HepG2 (cell line): ENCODE measurements around the gene TASOR. TPM values are rescaled to one million over a fixed set of nuclear protein-coding genes. Genes with fewer than 3 reads are reported as not detected.
A peak's percentile ranks its signal among the peaks of the same experiment; 100 is the strongest.

Experiments
- CSRNP1 ChIP-seq: sonication (generic); formaldehyde crosslinking; IDR thresholded peaks from 2 replicates; pipeline ENCODE4 v1.8.1; 2023; ENCODE audit warnings: mild to moderate bottlenecking, missing genetic modification reagents
- E2F1 ChIP-seq: sonication (generic); formaldehyde crosslinking; IDR thresholded peaks from 2 replicates; pipeline ENCODE4 v1.5.0; 2020; ENCODE audit warnings: missing genetic modification reagents
- HDAC6 ChIP-seq: fragments of 200-600 bp; sonication (generic); IDR thresholded peaks from 2 replicates; pipeline ENCODE4 v1.7.0; 2017; ENCODE audit warnings: mild to moderate bottlenecking, antibody characterized with exemption, low read length, low read depth
- HNRNPUL1 ChIP-seq: fragments of 200-400 bp; formaldehyde crosslinking; IDR thresholded peaks from 2 replicates; pipeline ENCODE4 v1.6.1; 2017; ENCODE audit warnings: low read depth, mild to moderate bottlenecking, low read length, moderate library complexity
- HOXA9 ChIP-seq: sonication (generic); formaldehyde crosslinking; IDR thresholded peaks from 2 replicates; pipeline ENCODE4 v1.8.1; 2022; ENCODE audit warnings: missing genetic modification reagents, mild to moderate bottlenecking, moderate library complexity, borderline replicate concordance
- KAT8 ChIP-seq: IDR thresholded peaks from 2 replicates; pipeline ENCODE4 v1.6.1; 2016; ENCODE audit warnings: missing genetic modification reagents, missing compliant biosample characterization
- MAFF ChIP-seq: IDR thresholded peaks from 2 replicates; pipeline ENCODE4 v1.6.1; 2011; ENCODE audit warnings: low read depth, low read length, improper control_type of control experiment
- MED13 ChIP-seq: sonication (generic); formaldehyde crosslinking; IDR thresholded peaks from 2 replicates; pipeline ENCODE4 v1.5.0; 2020; ENCODE audit warnings: missing genetic modification reagents
- MXD1 ChIP-seq: sonication (generic); formaldehyde crosslinking; IDR thresholded peaks from 2 replicates; pipeline ENCODE4 v1.4.0; 2020; ENCODE audit warnings: mild to moderate bottlenecking, missing genetic modification reagents
- PHF5A ChIP-seq: IDR thresholded peaks from one replicate; pipeline ENCODE4 v1.6.1; 2018; ENCODE audit warnings: low read depth, missing genetic modification reagents; ENCODE audit not compliant: unreplicated experiment
- RBM39 ChIP-seq: fragments of 200-400 bp; formaldehyde crosslinking; IDR thresholded peaks from one replicate; pipeline ENCODE4 v1.6.1; 2018; ENCODE audit warnings: antibody characterized with exemption, mild to moderate bottlenecking, low read depth, low read length; ENCODE audit not compliant: poor library complexity, severe bottlenecking
- SMAD1 ChIP-seq: sonication (generic); formaldehyde crosslinking; IDR thresholded peaks from 2 replicates; pipeline ENCODE4 v1.4.0; 2020; ENCODE audit warnings: missing genetic modification reagents, low read depth, mild to moderate bottlenecking, borderline replicate concordance
- SMYD3 ChIP-seq: sonication (generic); formaldehyde crosslinking; IDR thresholded peaks from 2 replicates; pipeline ENCODE4 v1.8.1; 2023; ENCODE audit warnings: mild to moderate bottlenecking, missing genetic modification reagents
- SNRNP70 ChIP-seq: fragments of 200-400 bp; formaldehyde crosslinking; IDR thresholded peaks from 2 replicates; pipeline ENCODE4 v1.6.1; 2017; ENCODE audit warnings: mild to moderate bottlenecking, low read depth, low read length, moderate library complexity
- SRSF1 ChIP-seq: fragments of 200-400 bp; formaldehyde crosslinking; optimal IDR thresholded peaks from 2 replicates; pipeline ENCODE3; 2017; ENCODE audit warnings: mild to moderate bottlenecking, low read depth, low read length, moderate library complexity
- YEATS4 ChIP-seq: sonication (generic); formaldehyde crosslinking; IDR thresholded peaks from 2 replicates; pipeline ENCODE4 v1.4.0; 2020; ENCODE audit warnings: missing genetic modification reagents, borderline replicate concordance
- ZNF460 ChIP-seq: sonication (generic); formaldehyde crosslinking; IDR thresholded peaks from 2 replicates; pipeline ENCODE4 v1.5.1; 2020; ENCODE audit warnings: missing genetic modification reagents, mild to moderate bottlenecking, borderline replicate concordance
- ZNF781 ChIP-seq: sonication (generic); formaldehyde crosslinking; IDR thresholded peaks from 2 replicates; pipeline ENCODE4 v1.5.1; 2020; ENCODE audit warnings: borderline replicate concordance, mild to moderate bottlenecking, missing genetic modification reagents; ENCODE audit errors: not compliant biosample characterization
- polyA plus RNA-seq, 8 experiments: library from polyadenylated mRNA; depleted of rRNA in 3 of 8; stranded (reverse) in 7 of 8; unstranded in 1 of 8; fragments of >200 nt; fragmentation: Illumina TruSeq in 4 of 8; extraction: Trizol in 4 of 8; gene quantifications; 2 replicates each; pipeline versions ENCODE4 v1.2.1 to v1.2.3, GENCODE V29; 2011 to 2016; ENCODE audit warnings: low read depth in 4 of 8, missing spikeins in 1 of 8, mixed read lengths in 1 of 8; ENCODE audit not compliant: insufficient read depth in 1 of 8
- total RNA-seq, 5 experiments: library from RNA; depleted of rRNA; stranded (reverse); fragments of >200 nt; fragmentation: Illumina TruSeq; extraction: Trizol; gene quantifications; 2 replicates each; pipeline ENCODE4 v1.2.3, GENCODE V29; 2016; ENCODE audit warnings: low read depth in 1 of 5
- TF ChIP-seq, protein P1 (sequence below): sonication (generic); formaldehyde crosslinking; IDR thresholded peaks from 2 replicates; pipeline ENCODE4 v1.5.1; 2020; ENCODE audit warnings: mild to moderate bottlenecking, missing genetic modification reagents, moderate library complexity
- TF ChIP-seq, protein P2 (sequence below): sonication (generic); formaldehyde crosslinking; IDR thresholded peaks from 2 replicates; pipeline ENCODE4 v1.4.0; 2020; ENCODE audit warnings: missing genetic modification reagents

Gene TASOR
- total and polyA plus RNA-seq, 2 of the 13 experiments (the other 11 are each of a cell fraction or from before 2014, with no cell fraction given): 20.1 to 32.5 TPM

- TF ChIP-seq SMAD1 (no peak; the same call in 1 of the 2 replicates), MXD1 (peak; percentile 89), HNRNPUL1 (no peak), MED13 (CRISPR knock-in tag) (peak; percentile 59; the same call in 1 of the 2 replicates), HOXA9 (peak; percentile 77; the same call in 1 of the 2 replicates), YEATS4 (CRISPR knock-in tag) (peak; percentile 55; the same call in 1 of the 2 replicates), ZNF781 (peak; percentile 81), MAFF (no peak), SMYD3 (CRISPR knock-in tag) (peak; percentile 88), ZNF460 (no peak), CSRNP1 (CRISPR knock-in tag) (peak; percentile 91; the same call in 1 of the 2 replicates), HDAC6 (no peak), KAT8 (CRISPR knock-in tag) (no peak; the same call in 1 of the 2 replicates), SNRNP70 (no peak), RBM39 (no peak), E2F1 (peak; percentile 89), SRSF1 (peak; percentile 15), PHF5A (no peak)
- TF ChIP-seq, protein P1, sequence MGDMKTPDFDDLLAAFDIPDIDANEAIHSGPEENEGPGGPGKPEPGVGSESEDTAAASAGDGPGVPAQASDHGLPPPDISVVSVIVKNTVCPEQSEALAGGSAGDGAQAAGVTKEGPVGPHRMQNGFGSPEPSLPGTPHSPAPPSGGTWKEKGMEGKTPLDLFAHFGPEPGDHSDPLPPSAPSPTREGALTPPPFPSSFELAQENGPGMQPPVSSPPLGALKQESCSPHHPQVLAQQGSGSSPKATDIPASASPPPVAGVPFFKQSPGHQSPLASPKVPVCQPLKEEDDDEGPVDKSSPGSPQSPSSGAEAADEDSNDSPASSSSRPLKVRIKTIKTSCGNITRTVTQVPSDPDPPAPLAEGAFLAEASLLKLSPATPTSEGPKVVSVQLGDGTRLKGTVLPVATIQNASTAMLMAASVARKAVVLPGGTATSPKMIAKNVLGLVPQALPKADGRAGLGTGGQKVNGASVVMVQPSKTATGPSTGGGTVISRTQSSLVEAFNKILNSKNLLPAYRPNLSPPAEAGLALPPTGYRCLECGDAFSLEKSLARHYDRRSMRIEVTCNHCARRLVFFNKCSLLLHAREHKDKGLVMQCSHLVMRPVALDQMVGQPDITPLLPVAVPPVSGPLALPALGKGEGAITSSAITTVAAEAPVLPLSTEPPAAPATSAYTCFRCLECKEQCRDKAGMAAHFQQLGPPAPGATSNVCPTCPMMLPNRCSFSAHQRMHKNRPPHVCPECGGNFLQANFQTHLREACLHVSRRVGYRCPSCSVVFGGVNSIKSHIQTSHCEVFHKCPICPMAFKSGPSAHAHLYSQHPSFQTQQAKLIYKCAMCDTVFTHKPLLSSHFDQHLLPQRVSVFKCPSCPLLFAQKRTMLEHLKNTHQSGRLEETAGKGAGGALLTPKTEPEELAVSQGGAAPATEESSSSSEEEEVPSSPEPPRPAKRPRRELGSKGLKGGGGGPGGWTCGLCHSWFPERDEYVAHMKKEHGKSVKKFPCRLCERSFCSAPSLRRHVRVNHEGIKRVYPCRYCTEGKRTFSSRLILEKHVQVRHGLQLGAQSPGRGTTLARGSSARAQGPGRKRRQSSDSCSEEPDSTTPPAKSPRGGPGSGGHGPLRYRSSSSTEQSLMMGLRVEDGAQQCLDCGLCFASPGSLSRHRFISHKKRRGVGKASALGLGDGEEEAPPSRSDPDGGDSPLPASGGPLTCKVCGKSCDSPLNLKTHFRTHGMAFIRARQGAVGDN (CRISPR knock-in tag): peak; percentile 92
- TF ChIP-seq, protein P2, sequence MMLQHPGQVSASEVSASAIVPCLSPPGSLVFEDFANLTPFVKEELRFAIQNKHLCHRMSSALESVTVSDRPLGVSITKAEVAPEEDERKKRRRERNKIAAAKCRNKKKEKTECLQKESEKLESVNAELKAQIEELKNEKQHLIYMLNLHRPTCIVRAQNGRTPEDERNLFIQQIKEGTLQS (CRISPR knock-in tag): no peak
Measured at GRCh38 chr3:56683122-56683817, at the start of gene TASOR (continued).
